PC-3 (cell line): Measurements from ENCODE around the gene KCNJ15.

ENCODE experiments used
- EZH2phosphoT487 ChIP-seq: fragments of 300-600 bp; sonication (generic); IDR thresholded peaks from 2 replicates; pipeline ENCODE4 v1.6.1; 2018; ENCODE audit warnings: mild to moderate bottlenecking, antibody characterized with exemption, low read length, borderline replicate concordance
- TF ChIP-seq, protein P1 (sequence below): fragments of 300-600 bp; sonication (generic); conservative IDR thresholded peaks from 2 replicates; pipeline ENCODE4 v1.5.1; 2017; ENCODE audit warnings: antibody characterized with exemption, low read depth, mild to moderate bottlenecking, low read length

DNA sequence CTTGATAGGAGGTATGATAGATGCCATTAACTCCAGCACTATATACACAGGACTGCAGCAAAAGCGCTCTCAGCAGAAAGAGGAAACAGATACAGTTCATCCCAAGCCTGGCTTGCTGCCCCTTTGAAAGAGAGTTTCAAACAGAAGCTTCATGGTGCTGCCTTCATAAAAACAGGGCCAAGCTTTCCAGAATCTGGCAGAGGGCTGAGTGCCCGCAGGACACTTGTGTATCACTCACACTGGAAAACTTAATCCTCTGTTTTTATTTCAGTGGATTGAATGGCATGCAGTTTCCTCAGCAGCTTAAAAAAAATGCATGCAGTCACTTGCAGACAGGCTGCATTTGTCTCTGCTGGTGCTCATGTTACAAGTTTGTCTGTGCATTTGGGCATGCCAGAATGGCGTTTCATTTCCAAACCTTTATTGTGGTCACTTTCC is 40.4 kb downstream of the KCNJ15 start:
- TF ChIP-seq, protein P1, sequence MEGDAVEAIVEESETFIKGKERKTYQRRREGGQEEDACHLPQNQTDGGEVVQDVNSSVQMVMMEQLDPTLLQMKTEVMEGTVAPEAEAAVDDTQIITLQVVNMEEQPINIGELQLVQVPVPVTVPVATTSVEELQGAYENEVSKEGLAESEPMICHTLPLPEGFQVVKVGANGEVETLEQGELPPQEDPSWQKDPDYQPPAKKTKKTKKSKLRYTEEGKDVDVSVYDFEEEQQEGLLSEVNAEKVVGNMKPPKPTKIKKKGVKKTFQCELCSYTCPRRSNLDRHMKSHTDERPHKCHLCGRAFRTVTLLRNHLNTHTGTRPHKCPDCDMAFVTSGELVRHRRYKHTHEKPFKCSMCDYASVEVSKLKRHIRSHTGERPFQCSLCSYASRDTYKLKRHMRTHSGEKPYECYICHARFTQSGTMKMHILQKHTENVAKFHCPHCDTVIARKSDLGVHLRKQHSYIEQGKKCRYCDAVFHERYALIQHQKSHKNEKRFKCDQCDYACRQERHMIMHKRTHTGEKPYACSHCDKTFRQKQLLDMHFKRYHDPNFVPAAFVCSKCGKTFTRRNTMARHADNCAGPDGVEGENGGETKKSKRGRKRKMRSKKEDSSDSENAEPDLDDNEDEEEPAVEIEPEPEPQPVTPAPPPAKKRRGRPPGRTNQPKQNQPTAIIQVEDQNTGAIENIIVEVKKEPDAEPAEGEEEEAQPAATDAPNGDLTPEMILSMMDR = no peak
- no peak for TF ChIP-seq EZH2phosphoT487
